GM23338 (cell line): ENCODE measurements around the gene AOC1. TPM values are rescaled to one million over a fixed set of nuclear protein-coding genes. Genes with fewer than 3 reads are reported as not detected.

Experiments used
- ATAC-seq: fragments of 200-7000 bp; cut with Tn5 transposase; 3 replicates; pipeline ENCODE4 v1.9.1; 2020
- DNase-seq: peaks from one replicate; pipeline ENCODE4 v3.0.0-alpha.2; 2015; ENCODE audit warnings: low spot score
- H2AFZ ChIP-seq: fragments of 200-600 bp; sonication (generic); 2 replicates; pipeline ENCODE4 v1.8.0; 2016; ENCODE audit warnings: antibody characterized with exemption, mild to moderate bottlenecking, moderate library complexity
- H3F3A ChIP-seq: fragments of 200-600 bp; sonication (generic); replicated peaks from 2 replicates; pipeline ENCODE4 v1.8.0; 2017; ENCODE audit warnings: antibody characterized with exemption, mixed run types, low read depth
- H3K27ac ChIP-seq: fragments of 200-600 bp; sonication (generic); 2 replicates; pipeline ENCODE4 v1.6.1; 2016; ENCODE audit warnings: low read depth
- H3K27me3 ChIP-seq: fragments of 200-600 bp; sonication (generic); 2 replicates; pipeline ENCODE4 v1.8.0; 2016; ENCODE audit warnings: mild to moderate bottlenecking, mixed run types, moderate library complexity; ENCODE audit not compliant: insufficient read depth
- H3K36me3 ChIP-seq: fragments of 200-600 bp; sonication (generic); 2 replicates; pipeline ENCODE4 v1.8.0; 2016; ENCODE audit warnings: mild to moderate bottlenecking; ENCODE audit not compliant: insufficient read depth
- H3K4me1 ChIP-seq: fragments of 200-600 bp; sonication (generic); 2 replicates; pipeline ENCODE4 v1.8.0; 2016; ENCODE audit warnings: mild to moderate bottlenecking, moderate library complexity; ENCODE audit not compliant: insufficient read depth
- H3K4me2 ChIP-seq: fragments of 200-600 bp; sonication (generic); 2 replicates; pipeline ENCODE4 v1.7.1; 2017; ENCODE audit warnings: mixed run types
- H3K4me3 ChIP-seq: fragments of 200-600 bp; sonication (generic); 2 replicates; pipeline ENCODE4 v1.6.1; 2016; ENCODE audit warnings: mixed run types
- H3K79me2 ChIP-seq: fragments of 200-600 bp; sonication (generic); replicated peaks from 2 replicates; pipeline ENCODE4 v1.8.0; 2017; ENCODE audit warnings: mild to moderate bottlenecking; ENCODE audit not compliant: insufficient read depth
- H3K9me2 ChIP-seq: fragments of 200-600 bp; sonication (generic); 2 replicates; pipeline ENCODE4 v1.8.0; 2017; ENCODE audit not compliant: insufficient read depth
- H4K20me1 ChIP-seq: fragments of 200-600 bp; sonication (generic); replicated peaks from 2 replicates; pipeline ENCODE4 v1.8.0; 2017; ENCODE audit warnings: mild to moderate bottlenecking; ENCODE audit not compliant: insufficient read depth
- H3K27ac Mint-ChIP-seq: 2 replicates; pipeline ENCODE4 v1.8.0; 2020; ENCODE audit warnings: inconsistent platforms, mild to moderate bottlenecking, moderate library complexity, mixed read lengths
- H3K27me3 Mint-ChIP-seq: 3 replicates; pipeline ENCODE4 v1.8.0; 2022; ENCODE audit warnings: low read depth, mild to moderate bottlenecking, moderate library complexity, mixed read lengths, inconsistent platforms; ENCODE audit not compliant: insufficient read depth, poor library complexity
- H3K36me3 Mint-ChIP-seq: 3 replicates; pipeline ENCODE4 v1.8.0; 2021; ENCODE audit warnings: low read depth, mild to moderate bottlenecking, inconsistent platforms, moderate library complexity, mixed read lengths
- H3K4me1 Mint-ChIP-seq: 3 replicates; pipeline ENCODE4 v1.8.0; 2020; ENCODE audit warnings: mild to moderate bottlenecking, inconsistent platforms, mixed read lengths
- H3K4me3 Mint-ChIP-seq: 3 replicates; pipeline ENCODE4 v1.8.0; 2021; ENCODE audit warnings: moderate library complexity, mild to moderate bottlenecking, inconsistent platforms, mixed read lengths
- H3K9me3 Mint-ChIP-seq: 3 replicates; pipeline ENCODE4 v1.8.0; 2020; ENCODE audit warnings: moderate library complexity, mild to moderate bottlenecking, inconsistent platforms, mixed read lengths
- NANOG ChIP-seq: IDR thresholded peaks from 2 replicates; pipeline ENCODE4 v1.6.1; 2016; ENCODE audit warnings: antibody characterized with exemption, borderline replicate concordance
- REST ChIP-seq: IDR thresholded peaks from one replicate; pipeline ENCODE4 v1.6.1; 2018; ENCODE audit warnings: antibody characterized with exemption; ENCODE audit not compliant: unreplicated experiment
- STAT1 ChIP-seq: IDR thresholded peaks from one replicate; pipeline ENCODE4 v1.6.1; 2016; ENCODE audit warnings: antibody characterized with exemption; ENCODE audit not compliant: unreplicated experiment
- ZNF462 ChIP-seq: fragments of 250-450 bp; sonication (Bioruptor Pico); IDR thresholded peaks from 2 replicates; pipeline ENCODE4 v1.5.0; 2020; ENCODE audit warnings: mild to moderate bottlenecking, moderate library complexity
- polyA plus RNA-seq: library from polyadenylated mRNA; unstranded; fragments of >200 nt; fragmentation: Nextera tagmentation; extraction: Ambion mirVana; gene quantifications from 2 replicates; pipeline ENCODE4 v1.2.1, GENCODE V29; 2016
- total RNA-seq: library from RNA; depleted of rRNA; stranded (reverse); fragments of >200 nt; shearing (Covaris generic); gene quantifications from 2 replicates; pipeline ENCODE4 v1.2.3, GENCODE V29; 2014
- TF ChIP-seq, protein P1 (sequence below): IDR thresholded peaks from 2 replicates; pipeline ENCODE4 v1.6.1; 2016; ENCODE audit warnings: antibody characterized with exemption

The AOC1 gene
- total and polyA plus RNA-seq, 2 experiments from 2014 or later: not detected

DNA sequence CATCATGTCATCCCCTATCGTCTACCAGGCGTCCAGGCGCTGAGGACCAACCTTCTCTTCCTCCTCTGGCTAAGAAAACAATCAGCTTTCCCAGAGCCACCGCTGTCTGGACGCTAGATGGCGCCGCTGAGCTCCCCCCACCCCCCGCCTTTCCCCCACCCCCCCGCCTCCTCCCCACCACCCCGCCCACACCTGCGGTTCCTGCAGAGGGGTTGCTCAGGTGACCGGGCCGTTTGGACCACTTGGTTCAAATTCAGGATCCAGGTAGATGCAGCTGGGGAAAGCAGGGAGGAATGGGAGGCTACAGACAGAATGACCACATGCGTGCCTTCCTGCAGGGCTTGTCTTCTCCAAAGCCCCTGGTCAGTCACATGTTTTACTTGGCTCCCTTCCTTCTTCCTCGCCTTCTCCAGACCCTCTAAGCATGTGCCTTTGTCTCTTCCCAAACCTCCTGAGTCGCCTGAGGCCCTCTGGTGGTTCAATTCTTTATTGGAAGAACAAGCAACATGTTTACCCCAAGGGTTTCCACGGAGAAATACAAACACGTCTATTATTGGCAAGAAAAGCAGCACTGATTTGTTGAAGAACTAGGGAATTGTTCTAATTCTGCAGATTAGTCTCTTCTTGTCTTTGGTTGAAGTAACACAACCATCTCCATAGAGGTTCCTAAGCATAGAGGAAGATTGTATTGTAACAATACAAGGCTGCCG is 24.7 kb downstream of the AOC1 start (continued):
- TF ChIP-seq, protein P1, sequence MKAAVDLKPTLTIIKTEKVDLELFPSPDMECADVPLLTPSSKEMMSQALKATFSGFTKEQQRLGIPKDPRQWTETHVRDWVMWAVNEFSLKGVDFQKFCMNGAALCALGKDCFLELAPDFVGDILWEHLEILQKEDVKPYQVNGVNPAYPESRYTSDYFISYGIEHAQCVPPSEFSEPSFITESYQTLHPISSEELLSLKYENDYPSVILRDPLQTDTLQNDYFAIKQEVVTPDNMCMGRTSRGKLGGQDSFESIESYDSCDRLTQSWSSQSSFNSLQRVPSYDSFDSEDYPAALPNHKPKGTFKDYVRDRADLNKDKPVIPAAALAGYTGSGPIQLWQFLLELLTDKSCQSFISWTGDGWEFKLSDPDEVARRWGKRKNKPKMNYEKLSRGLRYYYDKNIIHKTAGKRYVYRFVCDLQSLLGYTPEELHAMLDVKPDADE: no peak
- TF ChIP-seq STAT1 (no peak), ZNF462 (CRISPR knock-in tag) (peak; percentile 64; the same call in 1 of the 2 replicates), NANOG (no peak)

DNA sequence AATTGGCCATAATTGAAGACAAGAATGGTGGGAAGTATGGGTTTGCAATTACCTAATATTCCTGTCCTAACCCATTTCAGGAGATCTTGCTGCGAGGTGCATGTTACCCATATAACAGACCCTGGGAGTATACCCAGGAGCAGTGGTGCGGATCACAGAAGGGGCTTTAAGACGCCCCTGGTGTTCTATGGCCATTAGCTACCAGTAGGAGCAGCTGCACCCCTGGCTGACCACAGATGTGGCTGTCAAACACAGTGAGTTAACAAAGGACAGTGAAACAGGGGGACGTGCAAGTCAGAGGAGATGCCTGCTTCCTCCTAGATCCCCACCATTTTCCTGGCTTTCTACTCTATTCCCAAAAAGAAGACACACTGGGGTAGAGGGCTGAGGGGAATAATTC is 25.2 kb downstream of the AOC1 start:
- Histone ChIP-seq H3K79me2 (no peaks in the 10 kb centered on the region), H3K4me1 (peaks cover 4% of the 10 kb centered on the region; the same call in 1 of the 2 replicates), H3K27ac (no peak overlapping the region), H3K4me3 (no peak overlapping the region), H3K27me3 (no peaks in the 10 kb centered on the region), H3K36me3 (no peaks in the 10 kb centered on the region), H3F3A (no peaks in the 10 kb centered on the region), H3K4me2 (no peak overlapping the region; the same call in 1 of the 2 replicates), H3K9me2 (no peaks in the 10 kb centered on the region), H4K20me1 (no peaks in the 10 kb centered on the region), H2AFZ (no peak overlapping the region; the same call in 1 of the 2 replicates)
- Mint-ChIP-seq H3K27ac (no peak overlapping the region), H3K4me3 (no peak overlapping the region), H3K27me3 (peaks cover 13% of the 10 kb centered on the region), H3K4me1 (peaks cover 20% of the 10 kb centered on the region), H3K9me3 (peaks cover 5% of the 10 kb centered on the region; the same call in 2 of the 3 replicates), H3K36me3 (peaks cover 4% of the 10 kb centered on the region; the same call in 2 of the 3 replicates)
- no peak for DNase-seq
- ATAC-seq: peak; percentile 75
- TF ChIP-seq REST: no peak
- TF ChIP-seq, protein P1: no peak
